Stimulated activated CD4-positive, alpha-beta T cell treated with anti-CD3 and anti-CD28 coated beads, Interleukin-1b, Interleukin-23, amount 100 ng/mL, for 48 hours (primary cell): ENCODE data around the gene SEMA4D.

Experiments used
- DNase-seq: peaks from one replicate; pipeline ENCODE4 v3.0.0-alpha.2; 2020

Gene SEMA4D

DNA sequence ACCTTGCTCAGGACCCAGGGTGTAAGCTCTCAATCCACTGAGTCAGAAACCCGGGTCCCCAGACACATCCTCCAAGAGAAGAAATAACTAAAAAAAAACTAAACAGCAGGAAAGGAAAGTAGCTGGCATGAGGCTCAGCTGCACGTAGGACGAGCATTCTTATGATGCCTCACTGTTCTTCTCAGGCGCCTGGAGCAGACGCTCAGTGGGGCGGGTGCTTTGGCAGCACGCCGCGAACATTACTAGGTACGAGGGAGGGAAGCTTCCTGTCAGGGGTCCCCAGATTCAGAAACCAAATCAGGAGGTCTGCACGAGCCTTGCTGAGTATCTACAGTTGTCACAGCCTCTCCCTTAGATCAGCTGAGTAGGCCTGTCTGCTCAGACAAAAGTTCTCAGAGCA lies 93.8 kb downstream of the SEMA4D start:
- no peak for DNase-seq

DNA sequence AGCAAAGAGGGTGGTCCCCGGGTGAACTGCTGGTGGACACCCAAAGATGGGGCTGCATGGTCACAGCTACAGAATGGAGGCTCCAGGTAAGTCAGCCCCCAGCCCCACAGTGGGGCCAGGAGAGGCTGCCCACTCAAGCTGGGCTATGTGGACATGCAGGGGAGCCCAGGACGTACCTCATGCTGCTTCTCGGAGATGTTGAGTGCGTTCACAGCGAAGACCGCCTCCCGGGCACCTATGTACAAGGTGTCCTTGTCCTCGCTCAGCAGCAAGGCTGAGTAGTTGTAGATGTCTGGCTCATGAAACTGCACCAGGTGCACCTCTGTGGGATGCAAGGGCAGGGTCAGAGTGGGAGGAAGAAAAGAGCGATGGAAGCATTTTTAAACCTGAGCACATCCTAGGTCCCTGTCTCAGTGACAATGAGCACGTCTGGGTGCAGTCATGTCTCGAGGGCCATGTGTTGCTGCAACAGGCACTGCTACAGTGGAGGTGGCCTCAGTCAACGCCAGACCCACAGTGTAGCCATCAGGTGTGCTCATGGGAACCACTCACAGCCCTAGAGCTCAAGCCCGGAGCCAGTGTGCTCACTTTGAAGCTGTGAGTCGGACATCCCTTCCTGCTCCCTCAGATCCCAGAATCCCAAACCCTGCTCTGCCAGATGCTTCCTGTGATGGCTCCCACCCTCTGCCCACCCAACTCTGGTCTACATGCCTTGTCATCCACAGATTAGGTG lies 95.1 kb downstream of the SEMA4D start:
- DNase-seq: no peak

DNA sequence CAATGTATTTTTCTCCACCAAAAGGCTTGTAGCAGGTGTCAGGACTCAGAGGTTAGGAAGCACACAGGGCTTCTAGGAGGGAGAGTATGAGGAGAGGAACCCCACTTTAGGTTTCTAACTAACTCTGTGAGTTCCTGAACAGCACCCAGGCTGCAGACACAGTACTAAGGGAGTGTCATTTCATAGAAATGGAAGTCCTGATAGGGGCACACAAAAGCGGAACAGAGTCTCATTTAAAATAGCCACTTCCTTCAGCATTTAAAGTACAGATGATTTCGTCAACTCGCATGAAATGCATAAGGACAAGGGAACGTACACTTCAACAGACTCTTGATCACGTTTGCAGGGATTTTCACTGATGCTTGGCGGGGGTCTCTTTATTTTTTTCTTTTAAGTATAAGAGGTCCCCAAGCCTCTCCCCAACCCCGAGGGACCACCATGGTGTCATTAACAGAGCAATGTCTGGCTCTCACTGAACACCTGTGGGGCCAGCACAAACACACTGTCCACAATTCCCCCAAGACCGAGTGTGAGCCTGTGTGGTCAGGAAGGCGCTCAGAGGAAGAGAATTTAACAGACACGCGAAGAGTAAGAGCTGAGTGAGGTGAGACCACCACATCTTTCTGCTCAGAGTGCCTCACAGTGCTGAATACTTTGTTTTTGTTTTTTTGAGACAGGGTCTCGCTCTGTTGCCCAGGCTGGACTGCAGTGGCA lies 97.4 kb downstream of the SEMA4D start:
- no peak for DNase-seq

DNA sequence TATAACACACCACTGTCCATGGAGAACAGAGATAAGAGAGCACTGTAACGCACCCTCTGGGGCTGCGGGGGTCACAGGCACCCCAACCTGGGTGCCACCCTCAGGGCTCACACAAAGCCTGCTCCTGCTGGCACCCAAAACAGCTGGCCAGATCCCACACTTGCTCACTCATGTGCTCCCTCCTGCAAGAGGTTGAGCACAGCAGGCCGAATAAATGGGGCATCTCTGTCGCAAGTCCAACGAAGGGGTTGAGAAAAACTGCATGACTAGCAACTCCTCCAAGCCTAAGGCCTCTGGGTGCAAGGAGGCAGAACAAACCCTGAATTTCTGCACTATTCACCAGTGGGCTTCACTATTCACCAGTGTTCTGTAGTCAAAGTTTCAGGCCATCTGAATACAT lies 99.3 kb downstream of the SEMA4D start:
- DNase-seq: no peak

DNA sequence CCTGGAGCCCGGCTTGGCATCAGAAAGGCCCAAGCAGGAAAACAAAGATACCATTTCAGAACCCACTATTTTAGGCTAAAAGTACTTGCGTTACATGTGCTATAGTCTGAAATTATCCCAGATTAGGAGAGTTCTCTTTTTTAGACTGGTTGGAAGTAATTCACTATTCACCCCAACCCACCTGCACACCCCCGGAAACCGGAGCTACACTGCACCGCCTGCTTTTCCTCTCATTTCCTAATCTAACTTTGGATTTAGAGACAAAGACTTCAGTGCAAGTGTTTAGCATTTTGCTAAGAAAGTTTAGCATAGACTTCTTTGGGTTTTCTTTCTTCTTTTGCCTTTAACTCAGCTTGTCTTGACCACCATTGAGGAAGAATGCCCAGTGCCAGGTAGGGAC lies 100.4 kb downstream of the SEMA4D start:
- DNase-seq: no peak

DNA sequence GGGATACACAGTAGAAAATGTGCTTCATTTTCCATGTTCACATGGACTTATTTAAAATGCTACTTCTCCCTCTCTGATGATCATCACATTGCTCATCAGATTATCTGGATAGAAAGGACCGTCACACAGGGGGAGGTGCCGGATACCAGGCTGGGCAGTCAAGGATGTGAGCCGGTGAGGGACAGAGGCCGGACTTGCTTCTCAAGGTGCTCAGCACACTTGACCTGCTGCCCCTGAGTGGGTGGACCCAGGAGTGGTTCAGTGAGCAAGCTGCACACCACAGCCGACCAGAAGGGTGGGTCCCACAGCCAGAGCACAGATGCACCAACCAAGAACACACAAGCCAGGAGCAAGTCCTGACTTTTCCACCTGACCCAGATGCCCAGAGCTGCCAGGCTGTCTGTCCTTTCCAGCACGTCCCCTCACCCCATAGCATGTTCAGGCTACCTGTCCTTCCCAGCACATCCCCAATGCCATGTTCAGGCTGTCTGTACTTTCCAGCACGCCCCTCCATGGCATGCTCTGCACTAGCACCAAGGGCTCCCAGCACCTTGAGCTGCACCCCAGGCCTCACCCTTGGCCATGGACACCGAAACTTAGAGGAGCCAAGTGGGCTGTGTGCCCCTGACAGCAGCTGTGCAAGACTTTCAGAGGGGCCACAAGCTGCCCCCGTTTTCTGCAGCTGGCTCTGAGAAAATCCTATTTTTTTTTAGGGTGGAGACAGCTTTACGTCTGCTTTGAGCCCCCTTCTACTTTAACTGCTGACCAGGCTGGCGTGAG lies 101.8 kb downstream of the SEMA4D start:
- DNase-seq: no peak

DNA sequence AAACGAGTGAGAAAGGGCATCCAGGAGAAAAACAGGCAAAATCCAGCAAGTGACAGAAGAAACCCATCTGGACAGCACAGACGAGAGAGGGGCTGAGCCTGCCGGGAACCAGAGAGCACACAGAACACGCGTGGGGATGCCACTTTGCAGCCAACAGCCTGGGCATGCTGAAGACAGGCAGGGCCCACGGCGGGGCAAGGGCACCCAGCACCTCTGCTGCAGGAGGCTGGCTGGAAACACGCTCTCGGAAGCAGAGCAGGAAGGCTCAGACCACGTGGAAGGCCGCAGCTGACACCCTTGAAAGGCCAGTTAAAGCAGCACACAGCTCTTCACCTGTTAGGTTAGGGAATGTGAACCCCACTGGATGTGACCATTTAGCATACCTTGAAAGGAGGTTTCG lies 103.5 kb downstream of the SEMA4D start:
- DNase-seq: no peak

DNA sequence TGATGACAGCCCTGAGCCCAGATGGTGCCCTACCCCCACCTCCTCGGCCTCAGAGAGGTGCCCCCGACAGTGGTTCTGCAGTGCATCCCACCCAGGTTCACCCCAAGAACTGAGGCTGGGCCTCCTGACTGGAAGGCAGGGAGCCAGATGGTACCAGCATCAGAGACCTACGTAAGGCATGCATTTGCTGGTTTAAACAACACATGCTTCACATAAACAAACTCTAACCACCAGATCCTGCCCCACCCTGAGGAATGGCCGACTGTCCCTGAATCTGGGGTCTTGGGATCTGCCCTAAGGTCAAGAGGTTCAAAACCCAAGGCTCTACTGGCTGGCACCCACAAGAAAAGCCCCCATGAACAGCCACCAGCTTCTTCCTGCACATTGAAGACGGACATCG lies 106.3 kb downstream of the SEMA4D start:
- DNase-seq: no peak

DNA sequence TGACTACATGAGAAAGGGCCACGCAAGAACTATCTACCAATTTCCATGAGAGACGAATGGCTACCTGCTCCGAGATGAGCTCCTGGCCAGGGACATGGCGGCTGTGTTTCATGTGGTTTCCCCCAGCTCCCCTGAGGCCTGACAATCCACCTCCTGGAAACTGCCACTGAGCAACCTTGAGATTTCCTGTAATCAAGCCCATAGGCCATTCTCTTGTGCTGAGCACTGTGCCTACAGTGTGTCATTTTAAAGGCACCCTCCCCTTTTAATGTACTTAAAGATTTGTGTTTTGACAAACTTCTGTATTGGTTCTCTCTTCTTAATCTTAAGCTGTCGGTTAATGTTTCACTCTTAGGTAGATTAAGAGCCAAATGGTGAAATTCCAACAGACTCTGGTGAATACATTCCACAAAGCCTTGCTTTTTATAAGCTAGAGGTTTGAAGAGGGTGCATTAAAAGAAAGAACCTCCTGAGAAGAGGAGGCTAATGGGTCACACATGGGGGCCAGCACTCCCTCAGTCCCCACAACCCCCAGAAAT lies 107.3 kb downstream of the SEMA4D start:
- DNase-seq: no peak

DNA sequence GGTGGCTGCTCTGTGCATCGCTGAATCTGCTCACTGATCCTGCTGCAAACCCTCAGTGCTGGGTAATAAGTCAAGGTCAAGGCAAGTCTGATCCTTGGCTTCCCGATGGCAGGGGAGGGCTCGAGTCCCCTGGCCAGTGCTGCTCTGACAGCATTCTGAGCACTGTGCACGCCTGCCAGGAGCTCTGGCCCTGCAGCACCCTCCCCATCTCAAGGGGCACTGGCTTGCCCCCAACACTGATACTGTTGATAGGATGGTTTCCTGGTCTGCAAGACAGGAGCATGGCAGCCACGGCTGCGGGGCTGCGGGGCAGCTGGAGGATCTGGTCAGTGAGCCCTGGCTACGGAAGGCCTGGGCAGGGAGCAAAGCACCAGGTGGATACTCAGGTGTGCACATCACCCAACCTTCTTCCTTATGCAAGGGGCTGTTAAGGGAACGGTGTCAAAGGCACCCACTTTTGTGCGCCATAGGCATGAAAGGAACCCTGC lies 107.8 kb downstream of the SEMA4D start:
- no peak for DNase-seq

DNA sequence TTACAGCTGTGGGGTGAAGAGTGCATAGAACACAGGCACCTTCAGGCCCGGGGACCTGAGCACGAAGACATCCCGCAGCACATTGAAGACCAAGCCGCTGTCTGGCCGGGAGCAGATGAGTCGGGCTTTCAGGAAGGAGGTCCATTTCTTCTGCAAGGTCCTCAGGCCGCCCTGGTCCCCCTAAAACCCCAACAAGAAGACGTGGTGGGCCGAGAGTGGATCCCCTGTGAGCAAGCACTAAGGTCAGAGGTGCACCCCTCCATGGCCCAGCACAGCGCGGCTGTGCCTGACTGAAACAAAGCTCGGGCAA lies 109.1 kb downstream of the SEMA4D start:
- no peak for DNase-seq

DNA sequence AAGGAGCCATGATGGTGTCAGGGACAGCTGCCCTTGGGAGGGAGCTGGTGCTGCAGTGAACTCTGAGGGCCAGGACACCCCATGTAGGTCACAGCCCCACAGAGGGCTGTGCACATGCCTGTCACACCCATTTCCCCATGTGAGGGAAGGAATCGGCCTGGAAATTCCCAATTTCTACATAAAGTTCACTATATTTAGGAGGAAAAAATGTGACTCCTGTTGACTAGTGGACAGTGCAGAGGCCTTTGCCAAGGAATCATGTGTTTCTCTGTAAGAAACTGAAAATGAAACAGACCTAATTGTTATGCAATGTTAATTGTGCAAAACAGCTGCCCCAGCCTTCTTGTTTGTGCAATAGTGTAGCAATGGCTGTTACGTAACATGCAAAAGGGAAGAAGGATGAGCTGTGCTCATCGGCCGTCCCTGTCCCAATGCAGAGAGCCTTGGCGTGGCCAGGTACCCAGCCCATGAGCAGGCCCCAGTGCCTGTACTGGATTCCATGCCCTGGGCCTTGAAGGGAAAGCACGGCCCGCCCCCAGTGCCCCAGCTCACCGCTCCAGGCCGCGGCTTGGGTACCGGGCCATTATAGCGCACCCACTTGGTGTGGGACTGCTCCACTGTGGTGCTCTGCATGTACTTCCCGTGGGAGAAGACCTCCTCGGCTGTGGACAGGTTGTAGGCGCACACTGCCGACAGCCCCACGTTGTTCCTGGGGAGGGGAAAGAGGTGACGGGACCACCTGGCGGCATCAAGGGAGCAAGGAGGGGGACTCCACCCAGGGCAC lies 109.6 kb downstream of the SEMA4D start:
- no peak for DNase-seq

DNA sequence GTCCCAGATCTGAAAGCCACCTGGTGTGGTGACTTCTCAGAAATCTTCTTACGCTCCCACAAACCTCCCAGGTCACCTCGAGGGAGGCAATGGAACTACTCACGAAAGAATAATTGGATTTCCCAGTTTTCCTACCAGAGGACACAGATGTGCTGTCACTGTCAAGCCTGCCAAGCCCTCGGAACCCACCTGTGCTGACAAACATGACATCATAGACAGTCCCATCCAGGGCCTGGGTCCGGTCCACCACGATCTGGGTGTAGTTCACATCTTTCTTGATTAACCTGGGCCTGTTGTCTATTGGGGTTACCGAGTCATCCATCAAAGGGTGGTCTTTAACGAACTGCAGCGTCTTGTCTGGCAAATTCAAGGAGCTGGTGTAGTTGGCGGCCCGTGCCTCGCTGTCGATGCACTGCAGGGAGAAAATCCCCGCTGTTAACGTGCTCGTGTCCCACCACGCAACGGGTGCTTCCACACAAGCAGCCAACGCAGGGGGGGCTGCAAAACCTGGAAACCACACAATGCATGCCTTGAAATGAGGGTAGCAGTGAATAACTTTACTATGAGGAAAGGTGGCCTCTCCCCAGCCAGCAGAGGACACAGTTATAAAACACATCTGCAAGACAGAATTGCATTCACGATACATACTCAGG lies 110.6 kb downstream of the SEMA4D start:
- no peak for DNase-seq

DNA sequence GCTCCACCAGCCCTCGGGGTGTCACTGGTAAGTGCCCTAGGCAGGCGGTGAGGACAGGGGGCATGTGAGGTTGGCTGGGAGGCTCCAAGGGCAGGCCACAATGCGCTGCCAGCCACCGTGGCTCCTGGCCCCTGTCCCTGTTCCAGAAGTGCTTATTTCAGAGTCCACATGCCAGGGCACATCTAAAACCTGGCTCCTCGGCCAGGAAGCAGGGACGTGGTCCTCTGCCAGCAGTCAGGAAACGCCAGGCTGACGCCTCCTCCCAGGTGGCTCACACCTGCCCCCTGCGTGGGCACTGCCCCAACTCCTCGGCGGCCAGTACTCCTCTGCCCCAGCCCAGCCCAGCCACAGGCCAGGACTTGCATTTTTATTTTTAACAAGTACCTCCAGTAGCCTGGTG lies 111.1 kb downstream of the SEMA4D start:
- no peak for DNase-seq

DNA sequence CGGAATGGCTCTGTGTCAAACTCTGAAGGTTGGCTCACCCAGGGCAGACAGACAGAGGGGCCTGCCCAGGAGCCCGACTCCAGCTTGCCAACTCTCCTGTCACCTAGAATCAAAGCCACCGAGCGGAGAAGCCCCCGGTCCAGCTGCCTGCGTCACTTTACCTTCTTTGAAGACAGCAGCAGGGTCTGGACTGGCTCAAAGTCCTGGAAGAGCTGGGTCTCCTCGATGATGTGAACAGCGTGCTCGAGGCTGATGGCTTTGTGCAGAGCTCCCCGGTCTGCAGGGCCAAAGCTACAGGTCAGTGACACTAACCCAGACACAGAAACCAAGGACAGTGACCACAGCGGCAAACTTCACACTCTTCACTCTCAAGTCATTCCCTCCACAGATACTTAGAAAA lies 111.7 kb downstream of the SEMA4D start:
- DNase-seq: no peak

DNA sequence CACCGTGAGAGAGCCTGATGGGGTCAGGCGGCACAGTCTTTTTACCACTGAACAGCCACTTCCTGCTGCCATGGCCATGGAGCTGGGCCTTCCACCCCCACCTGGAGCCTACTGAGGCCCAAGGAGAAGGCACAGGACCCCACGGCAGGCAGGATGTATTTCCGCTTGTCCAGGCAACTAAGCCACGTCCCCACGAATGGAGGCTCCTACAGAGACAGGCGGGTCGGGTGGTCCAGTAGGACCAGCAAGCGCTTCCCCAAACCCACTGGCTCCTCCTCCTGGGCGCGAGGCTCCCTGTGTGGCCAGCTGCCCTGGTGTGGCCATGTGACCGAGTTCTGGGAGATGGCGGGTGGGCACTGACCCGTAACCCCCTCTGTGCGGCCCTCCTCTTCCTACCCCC lies 113.1 kb downstream of the SEMA4D start:
- no peak for DNase-seq

DNA sequence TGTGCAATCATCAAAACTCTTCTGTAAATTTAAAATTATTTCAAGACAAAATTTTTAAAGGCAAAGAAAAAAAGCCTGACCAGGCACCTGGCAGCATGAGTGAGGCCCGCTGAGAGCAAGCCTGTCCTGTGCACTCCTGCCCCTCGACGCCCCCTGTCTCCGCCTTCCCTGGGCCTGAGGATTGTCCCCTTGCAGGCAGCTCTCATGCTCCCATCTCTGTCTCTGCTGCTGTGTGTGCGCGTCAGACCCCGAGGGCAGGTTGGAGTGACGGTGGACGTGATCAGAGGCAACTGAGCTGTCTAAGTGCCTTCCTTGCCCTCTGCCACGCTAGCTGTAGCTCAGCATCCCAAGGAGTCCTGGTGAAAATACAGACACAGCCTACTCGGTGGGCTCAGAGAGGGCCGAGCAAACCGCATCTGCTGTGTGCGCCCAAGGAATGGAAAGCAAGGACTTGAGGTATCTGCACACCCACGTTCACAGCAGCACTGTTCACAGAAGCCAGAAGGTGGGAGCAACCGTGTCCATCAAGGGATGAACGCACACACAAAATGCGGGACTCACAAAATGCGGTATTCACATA lies 114.1 kb downstream of the SEMA4D start:
- no peak for DNase-seq

DNA sequence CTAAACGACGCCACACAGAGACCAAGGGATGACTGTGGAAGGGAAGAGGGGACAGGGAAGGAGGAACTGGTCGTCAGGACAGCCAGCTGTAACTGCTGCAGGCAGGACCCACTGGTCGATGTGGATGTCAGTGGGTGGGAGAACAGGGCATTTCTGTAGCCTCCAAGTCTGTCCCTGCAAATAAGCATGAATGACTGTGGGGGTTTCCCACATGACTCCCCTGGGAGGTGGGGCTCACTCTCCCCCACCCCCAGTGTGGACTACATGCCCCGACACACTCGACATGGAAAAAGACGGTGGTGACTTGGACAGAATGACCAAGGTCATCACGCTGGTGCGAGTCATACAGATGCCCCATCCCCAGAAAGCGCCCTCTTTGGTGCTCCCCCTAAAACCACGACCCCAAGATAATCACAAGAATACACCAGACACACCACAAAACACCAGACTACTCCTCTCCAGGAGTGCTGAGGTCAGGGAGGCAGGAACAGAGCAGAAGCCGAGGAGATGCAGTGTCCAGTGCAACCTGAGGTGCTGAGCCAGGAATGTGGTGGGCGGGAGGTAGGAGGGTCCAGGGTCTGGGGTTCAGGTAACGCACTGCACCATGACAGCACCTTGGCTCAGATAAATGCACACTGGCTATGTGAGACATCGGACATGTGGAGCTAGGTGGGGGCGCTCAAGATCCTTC lies 114.7 kb downstream of the SEMA4D start:
- no peak for DNase-seq

DNA sequence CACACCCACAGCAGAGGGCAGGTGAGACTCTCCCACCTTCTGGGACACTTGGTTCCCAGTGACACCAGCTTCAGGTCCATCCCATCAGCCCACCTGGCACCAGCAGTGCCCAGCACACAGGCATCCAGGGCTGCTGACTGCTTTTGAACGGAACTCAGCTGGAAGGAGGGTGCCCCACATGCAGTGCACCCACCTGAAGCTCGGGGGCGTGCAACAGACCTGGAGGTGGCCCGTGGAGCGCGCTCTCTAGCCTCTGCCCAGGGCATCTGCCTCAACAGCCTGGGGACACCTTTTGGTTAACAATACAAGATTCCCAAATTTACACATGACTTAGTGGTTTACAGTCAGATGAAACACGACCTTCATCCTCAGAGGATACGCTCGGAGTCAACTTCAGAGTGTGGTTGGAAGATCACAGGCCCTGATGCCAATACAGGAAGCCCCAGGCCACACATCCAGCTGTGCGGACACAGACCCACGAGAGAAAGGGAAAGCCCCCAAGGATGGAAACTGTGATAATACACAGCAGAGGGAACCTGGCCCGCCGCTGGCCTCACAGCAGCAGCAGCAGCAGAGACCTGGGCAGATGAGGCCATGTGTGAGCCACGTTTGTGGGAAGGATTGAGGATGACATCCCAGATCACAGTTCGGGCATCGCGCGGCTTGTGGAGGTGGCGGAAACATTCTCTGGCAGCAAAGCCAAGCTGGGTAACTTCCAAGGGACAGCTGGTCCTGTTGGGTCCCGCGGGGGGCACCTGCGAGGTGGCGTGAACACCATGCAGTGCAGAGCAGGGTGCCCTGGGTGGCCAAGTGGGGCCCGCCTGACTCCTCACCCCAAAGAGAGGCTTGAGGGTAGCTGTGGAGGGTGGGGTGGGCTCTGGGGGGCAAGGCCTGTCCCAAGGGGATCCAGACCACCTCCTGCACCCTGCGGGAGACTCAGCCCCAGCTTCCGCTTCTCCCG lies 115.6 kb downstream of the SEMA4D start:
- no peak for DNase-seq

DNA sequence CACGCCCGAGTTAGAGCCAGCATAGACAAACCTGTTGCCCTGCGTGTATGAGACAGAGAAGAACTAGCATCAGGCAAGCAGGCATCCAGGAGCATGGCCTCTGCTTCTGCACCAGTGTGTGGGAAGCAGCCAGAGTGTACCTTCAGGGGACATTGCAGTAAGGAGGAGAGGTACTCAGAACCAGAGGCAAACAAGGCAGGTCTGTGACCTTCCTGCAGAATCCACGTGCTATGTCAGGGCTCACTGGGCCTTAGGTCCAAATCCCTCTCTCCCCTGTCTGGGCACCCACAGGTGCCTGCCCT lies 116.7 kb downstream of the SEMA4D start:
- no peak for DNase-seq
